ENCODE results near the gene TTC16. TPM values are rescaled to one million over a fixed set of nuclear protein-coding genes. Genes with fewer than 3 reads are reported as not detected.

TTC16 gene
- total and polyA plus RNA-seq, 2 of the 8 experiments (the other 6 are each of a cell fraction or from before 2014, with no cell fraction given) = 0.03 TPM; not detected in 1

DNA sequence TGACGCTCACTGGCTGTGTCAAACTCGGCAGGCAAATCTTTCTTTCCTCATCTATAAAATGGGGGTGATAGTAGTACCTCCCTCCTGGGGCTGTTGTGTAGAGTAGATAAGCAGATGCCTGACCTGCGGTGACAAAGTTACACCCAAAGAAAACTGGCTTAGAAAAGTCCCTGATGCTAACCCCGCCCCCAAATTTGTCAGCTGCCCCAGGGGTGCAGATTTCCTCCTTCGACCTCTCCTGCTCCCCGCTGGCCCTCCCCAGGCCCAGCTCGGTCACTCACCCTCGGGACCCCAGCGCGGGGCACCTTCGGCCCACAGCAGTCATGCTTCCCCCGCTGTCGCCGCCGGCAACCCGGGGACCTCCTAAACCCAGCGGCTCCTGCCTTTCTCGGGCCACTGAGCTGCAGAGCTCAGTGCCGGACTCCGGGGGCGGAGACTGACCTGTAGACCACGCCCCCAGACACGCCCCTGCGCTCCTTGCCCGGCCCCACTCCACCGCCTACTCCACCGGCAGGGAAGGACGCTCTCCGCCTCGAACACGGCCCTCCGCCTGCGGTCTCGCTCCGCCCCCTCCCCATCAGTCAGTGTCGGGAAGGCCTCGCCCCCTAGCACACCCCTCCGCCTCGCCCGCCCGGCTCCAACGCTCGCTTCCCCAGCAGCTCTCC, 55.2 kb downstream of the TTC16 start:
- Histone ChIP-seq H3K4me3 (ENCODE audit: extremely low read depth in 1 of 4, insufficient read depth in 2 of 4, low read depth in 3 of 4, low read length in 4 of 4) (peak overlapping the region; percentile 50 to 72 (median 60)), H4K20me1 (replicated peaks in 1 of 2; ENCODE audit: control insufficient read depth in 1 of 2, insufficient read depth in 2 of 2, low read length in 2 of 2) (no peaks in the 10 kb centered on the region), H3K23me2 (ENCODE audit: low read depth, low read length) (no peaks in the 10 kb centered on the region; the same call in 1 of the 2 replicates), H3K23ac (ENCODE audit: insufficient read length) (no peak overlapping the region), H3K4ac (replicated peaks; ENCODE audit: insufficient read length, low read depth, low read length) (no peak overlapping the region), H2BK5ac (ENCODE audit: low read depth, low read length) (no peak overlapping the region), H2AFZ (ENCODE audit: low read length) (no peak overlapping the region), H2BK15ac (ENCODE audit: low read length) (no peak overlapping the region), H3K4me1 (replicated peaks in 1 of 4; ENCODE audit: control insufficient read depth in 3 of 4, insufficient read depth in 4 of 4, low read length in 3 of 4) (peaks cover 1 to 16% (median 8%) of the 10 kb centered on the region in 4 experiments), H4K5ac (ENCODE audit: insufficient read length, low read depth, low read length) (no peak overlapping the region), H2BK12ac (ENCODE audit: low read depth, low read length) (no peak overlapping the region), H3K79me2 (ENCODE audit: control insufficient read depth in 1 of 2, insufficient read depth in 2 of 2, low read length in 2 of 2) (no peaks in the 10 kb centered on the region), H3K27ac (ENCODE audit: low read depth, low read length) (no peak overlapping the region), H2BK20ac (ENCODE audit: low read length) (no peak overlapping the region), H3K9me3 (ENCODE audit: insufficient read depth in 2 of 2, low read depth in 1 of 2, low read length in 1 of 2) (no peaks in the 10 kb centered on the region), H2BK120ac (replicated peaks; ENCODE audit: low read depth, low read length) (no peak overlapping the region), H4K8ac (ENCODE audit: extremely low read depth, insufficient read depth, low read length) (no peak overlapping the region), H3K27me3 (replicated peaks in 1 of 4; ENCODE audit: control insufficient read depth in 3 of 4, extremely low read depth in 1 of 4, insufficient read depth in 3 of 4, low read length in 3 of 4) (no peaks in the 10 kb centered on the region), H3K18ac (ENCODE audit: extremely low read depth, low read length) (no peak overlapping the region), H4K91ac (replicated peaks; ENCODE audit: insufficient read length, low read length) (no peak overlapping the region), H3K79me1 (ENCODE audit: low read depth, low read length) (no peaks in the 10 kb centered on the region), H2AK5ac (ENCODE audit: low read depth, low read length) (no peak overlapping the region), H3K56ac (replicated peaks; ENCODE audit: insufficient read length, low read depth, low read length) (no peak overlapping the region), H3K14ac (ENCODE audit: insufficient read length) (no peak overlapping the region), H3K9ac (replicated peaks in 1 of 4; ENCODE audit: extremely low read depth in 1 of 4, low read depth in 3 of 4, low read length in 3 of 4) (no peak overlapping the region), H3K36me3 (ENCODE audit: control insufficient read depth in 2 of 4, insufficient read depth in 4 of 4, low read length in 3 of 4) (no peaks in the 10 kb centered on the region), H3K4me2 (ENCODE audit: insufficient read depth in 1 of 2, low read depth in 2 of 2, low read length in 2 of 2) (peak overlapping the region; percentile 58 to 94)
- 7% methylated on average over 16 of the region's 43 CpGs; no CpG with 5 or more reads in 1 of the 2 experiments for WGBS, 2 experiments (ENCODE audit: extremely low coverage in 1 of 2, insufficient coverage in 1 of 2, insufficient read length in 1 of 2, insufficient replicate concordance in 2 of 2, low coverage in 1 of 2, low lambda C conversion rate in 2 of 2, missing lambda C conversion rate in 1 of 2)
- POLR2A ChIA-PET (ENCODE audit: partially characterized antibody) = interaction anchor here (0.6 to 1.9 kb wide), 9 partner anchors 14 to 214 kb away, joined by 3 to 7 read pairs (median 3); partner anchors contain the start of genes CDK9 and FPGS
- CTCF ChIA-PET (ENCODE audit: partially characterized antibody) = interaction anchor here (0.8 to 14.6 kb wide), 14 partner anchors 9 to 268 kb away, joined by 3 to 227 read pairs (median 4); partner anchors contain the start of genes CDK9, SH2D3C and TOR2A
- FAIRE-seq (no peak), DNase-seq (ENCODE audit: low read depth in 1 of 2, low spot score in 2 of 2) (peak; percentile 97 to 99)
- 0 out of 2 replicates have a peak, but pooled peaks have one; percentile 17 for TF ChIP-seq PHF8 (conservative IDR thresholded peaks at IDR 0.05; ENCODE audit: low read depth, low read length)
- TF ChIP-seq, protein P1, sequence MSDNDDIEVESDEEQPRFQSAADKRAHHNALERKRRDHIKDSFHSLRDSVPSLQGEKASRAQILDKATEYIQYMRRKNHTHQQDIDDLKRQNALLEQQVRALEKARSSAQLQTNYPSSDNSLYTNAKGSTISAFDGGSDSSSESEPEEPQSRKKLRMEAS (IDR thresholded peaks at IDR 0.05) = no peak
- TF ChIP-seq CBX8 (IDR thresholded peaks at IDR 0.05; ENCODE audit: borderline replicate concordance, low read depth, low read length) = no peak
- TF ChIP-seq KDM4A (IDR thresholded peaks at IDR 0.05; ENCODE audit: low read depth, low read length, severe bottlenecking) = peak; percentile 62
- TF ChIP-seq TBP (IDR thresholded peaks at IDR 0.05; ENCODE audit: low read depth, low read length) = 0 out of 2 replicates have a peak, but pooled peaks have one; percentile 33
- peak; percentile 61; the same call in 1 of the 2 replicates for TF ChIP-seq SP1 (IDR thresholded peaks at IDR 0.05; ENCODE audit: low read depth, low read length)
- TF ChIP-seq KDM5A (IDR thresholded peaks at IDR 0.05; ENCODE audit: low read length) = no peak
- peak; percentile 28 for TF ChIP-seq ASH2L (IDR thresholded peaks at IDR 0.05; ENCODE audit: low read length)
- no peak for TF ChIP-seq TCF12 (IDR thresholded peaks at IDR 0.05; ENCODE audit: low read depth, low read length)
- TF ChIP-seq MAFK (IDR thresholded peaks at IDR 0.05; ENCODE audit: low read depth, low read length) = no peak
